K562 (cell line): ENCODE measurements around the gene MAP2K7. TPM values are rescaled to one million over a fixed set of nuclear protein-coding genes. Genes with fewer than 3 reads are reported as not detected.
A peak's percentile ranks its signal among the peaks of the same experiment; 100 is the strongest.

ENCODE experiments used
- polyA plus RNA-seq, 8 experiments: library from polyadenylated mRNA; depleted of rRNA in 4 of 8; stranded (reverse) in 5 of 8; unstranded in 3 of 8; fragments of >200 nt; fragmentation: Nextera tagmentation in 2 of 8; fragmentation: Illumina TruSeq in 1 of 8; extraction: Ambion mirVana in 2 of 8; extraction: Trizol in 1 of 8; gene quantifications; 2 replicates each; pipeline versions ENCODE4 v1.2.1 to v1.2.3, GENCODE V29; 2011 to 2014; ENCODE audit warnings: inconsistent platforms in 1 of 8, missing spikeins in 1 of 8
- total RNA-seq, 7 experiments: library from RNA; depleted of rRNA in 6 of 7; stranded (reverse); fragments of >200 nt in 6 of 7; fragmentation: Illumina TruSeq in 2 of 7; extraction: Trizol in 2 of 7; gene quantifications; 2 replicates each; pipeline versions ENCODE4 v1.2.1 to v1.2.3, GENCODE V29; 2011 to 2021; ENCODE audit warnings: low replicate concordance in 1 of 7
- TF ChIP-seq, protein P1 (sequence below): fragments of 250-450 bp; sonication (Bioruptor Pico); IDR thresholded peaks from 2 replicates; pipeline ENCODE4 v1.5.1; 2021; ENCODE audit warnings: mild to moderate bottlenecking
- TF ChIP-seq, protein P2 (sequence below), 2 experiments: fragments of 450-650 bp; formaldehyde crosslinking in 1 of 2; IDR thresholded peaks; 2 replicates each; pipeline versions ENCODE4 v1.4.0 to v1.6.1; 2014 to 2020; ENCODE audit warnings: mild to moderate bottlenecking in 2 of 2, borderline replicate concordance in 1 of 2, low read depth in 1 of 2

MAP2K7 gene
- total and polyA plus RNA-seq, 9 of the 15 experiments (the other 6 are each of a cell fraction or from before 2014, with no cell fraction given): 0.51 to 45.8 (median 14.1) TPM

DNA sequence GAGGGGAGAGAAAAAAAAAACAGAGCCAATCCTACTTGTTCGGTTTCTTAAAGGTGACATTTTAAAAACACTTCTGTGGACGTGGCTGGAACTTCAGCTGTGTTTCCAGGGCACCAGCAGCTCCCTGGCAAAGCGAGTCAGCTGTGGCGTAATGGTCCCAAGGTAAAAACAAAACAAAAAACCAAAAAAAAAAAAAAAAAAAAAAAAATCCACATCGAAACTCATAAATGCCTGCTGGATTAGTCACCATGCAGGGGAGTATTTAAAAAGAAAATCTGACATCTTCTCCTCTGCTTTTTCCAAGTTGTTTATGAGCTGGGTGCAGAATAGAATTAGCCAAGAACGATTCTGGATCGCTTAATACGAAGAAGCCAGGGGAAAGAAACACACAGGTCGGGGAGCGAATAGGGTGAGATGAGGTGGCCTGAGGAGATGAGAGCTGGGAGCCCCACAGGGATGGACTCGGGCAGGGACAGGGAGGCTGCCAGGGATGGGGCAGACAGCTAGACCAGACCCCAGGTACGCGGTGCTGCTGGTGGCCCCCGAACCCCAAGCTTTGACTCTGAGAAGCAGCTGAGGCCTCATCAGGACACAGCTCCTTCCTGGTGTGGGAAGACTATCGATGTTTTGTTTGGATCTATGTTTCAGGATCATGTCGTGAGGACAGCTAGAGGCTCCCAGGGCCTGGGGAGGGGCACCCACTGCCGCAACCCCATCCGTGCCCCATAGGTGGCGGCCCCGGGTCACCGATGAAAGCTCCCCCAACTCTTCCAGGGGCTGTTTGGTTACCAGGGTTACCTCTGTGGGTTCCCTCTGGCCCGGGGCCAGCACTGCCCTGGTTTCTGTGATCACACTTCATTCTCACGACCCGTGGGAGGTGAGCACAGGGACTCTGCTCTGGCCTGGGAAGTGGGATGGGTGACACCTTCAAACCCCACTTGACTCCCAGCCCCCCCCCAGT is 25.3 kb downstream of the MAP2K7 start (continued):
- TF ChIP-seq, protein P1, sequence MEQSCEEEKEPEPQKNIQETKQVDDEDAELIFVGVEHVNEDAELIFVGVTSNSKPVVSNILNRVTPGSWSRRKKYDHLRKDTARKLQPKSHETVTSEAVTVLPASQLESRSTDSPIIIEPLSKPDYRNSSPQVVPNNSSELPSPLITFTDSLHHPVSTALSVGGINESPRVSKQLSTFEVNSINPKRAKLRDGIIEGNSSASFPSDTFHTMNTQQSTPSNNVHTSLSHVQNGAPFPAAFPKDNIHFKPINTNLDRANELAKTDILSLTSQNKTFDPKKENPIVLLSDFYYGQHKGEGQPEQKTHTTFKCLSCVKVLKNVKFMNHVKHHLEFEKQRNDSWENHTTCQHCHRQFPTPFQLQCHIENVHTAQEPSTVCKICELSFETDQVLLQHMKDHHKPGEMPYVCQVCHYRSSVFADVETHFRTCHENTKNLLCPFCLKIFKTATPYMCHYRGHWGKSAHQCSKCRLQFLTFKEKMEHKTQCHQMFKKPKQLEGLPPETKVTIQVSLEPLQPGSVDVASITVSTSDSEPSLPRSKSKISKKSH (CRISPR knock-in tag): no peak
- TF ChIP-seq, protein P2, sequence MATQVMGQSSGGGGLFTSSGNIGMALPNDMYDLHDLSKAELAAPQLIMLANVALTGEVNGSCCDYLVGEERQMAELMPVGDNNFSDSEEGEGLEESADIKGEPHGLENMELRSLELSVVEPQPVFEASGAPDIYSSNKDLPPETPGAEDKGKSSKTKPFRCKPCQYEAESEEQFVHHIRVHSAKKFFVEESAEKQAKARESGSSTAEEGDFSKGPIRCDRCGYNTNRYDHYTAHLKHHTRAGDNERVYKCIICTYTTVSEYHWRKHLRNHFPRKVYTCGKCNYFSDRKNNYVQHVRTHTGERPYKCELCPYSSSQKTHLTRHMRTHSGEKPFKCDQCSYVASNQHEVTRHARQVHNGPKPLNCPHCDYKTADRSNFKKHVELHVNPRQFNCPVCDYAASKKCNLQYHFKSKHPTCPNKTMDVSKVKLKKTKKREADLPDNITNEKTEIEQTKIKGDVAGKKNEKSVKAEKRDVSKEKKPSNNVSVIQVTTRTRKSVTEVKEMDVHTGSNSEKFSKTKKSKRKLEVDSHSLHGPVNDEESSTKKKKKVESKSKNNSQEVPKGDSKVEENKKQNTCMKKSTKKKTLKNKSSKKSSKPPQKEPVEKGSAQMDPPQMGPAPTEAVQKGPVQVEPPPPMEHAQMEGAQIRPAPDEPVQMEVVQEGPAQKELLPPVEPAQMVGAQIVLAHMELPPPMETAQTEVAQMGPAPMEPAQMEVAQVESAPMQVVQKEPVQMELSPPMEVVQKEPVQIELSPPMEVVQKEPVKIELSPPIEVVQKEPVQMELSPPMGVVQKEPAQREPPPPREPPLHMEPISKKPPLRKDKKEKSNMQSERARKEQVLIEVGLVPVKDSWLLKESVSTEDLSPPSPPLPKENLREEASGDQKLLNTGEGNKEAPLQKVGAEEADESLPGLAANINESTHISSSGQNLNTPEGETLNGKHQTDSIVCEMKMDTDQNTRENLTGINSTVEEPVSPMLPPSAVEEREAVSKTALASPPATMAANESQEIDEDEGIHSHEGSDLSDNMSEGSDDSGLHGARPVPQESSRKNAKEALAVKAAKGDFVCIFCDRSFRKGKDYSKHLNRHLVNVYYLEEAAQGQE (IDR thresholded peaks at IDR 0.05; ENCODE audit: borderline replicate concordance): 0 out of 2 replicates have a peak, but pooled peaks have one; percentile 16
- TF ChIP-seq, protein P2 (CRISPR knock-in tag; IDR thresholded peaks at IDR 0.05; ENCODE audit: low read depth): no peak
- TF ChIP-seq, all 486 proteins: peak for 19
